SH-SY5Y (cell line): Measurements from ENCODE around the gene STAP1.

Experiments used
- GATA2 ChIP-seq: IDR thresholded peaks from 2 replicates; pipeline ENCODE4 v1.6.1; 2011; ENCODE audit warnings: mild to moderate bottlenecking, low read depth, low read length
- GATA3 ChIP-seq: IDR thresholded peaks from 2 replicates; pipeline ENCODE4 v1.6.1; 2011; ENCODE audit warnings: low read depth, mild to moderate bottlenecking, low read length, moderate library complexity

DNA sequence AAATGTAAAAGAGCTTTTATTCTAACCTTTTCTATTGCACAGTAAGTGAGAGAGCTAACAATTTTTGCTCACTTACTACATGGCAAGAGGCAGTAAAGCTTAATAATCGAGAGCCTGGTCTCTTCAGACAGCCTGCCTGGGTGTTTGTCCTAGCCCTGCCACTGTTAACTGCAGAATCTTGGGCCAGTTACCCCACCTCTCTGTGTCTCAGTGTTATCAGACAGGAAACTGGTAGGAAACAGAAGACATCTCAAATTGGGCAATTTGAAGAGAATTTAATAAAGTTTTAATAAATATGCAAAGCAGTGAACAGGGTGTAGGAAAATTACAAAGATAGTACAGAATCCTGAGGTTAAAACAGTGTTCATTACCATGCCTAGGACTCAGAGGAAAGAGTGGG lies 13.4 kb downstream of the STAP1 start:
- no peak for TF ChIP-seq GATA3
- no peak for TF ChIP-seq GATA2
